ENCODE results near the gene ACE2.

ACE2 gene

GRCh38 chrX:15522464-15522863 lies 78.3 kb downstream of the ACE2 start:
- no peaks in the 10 kb centered on the region for H3K36me3 ChIP-seq
- peaks cover 12% of the 10 kb centered on the region; the same call in 1 of the 2 replicates for H4K20me1 ChIP-seq
- H3K4me2 ChIP-seq, result no peak overlapping the region
- no peak for TF ChIP-seq Cebpa-rat (IDR thresholded peaks at IDR 0.05)
- H3K27ac ChIP-seq, result no peak overlapping the region
- H3K9me3 ChIP-seq, result no peaks in the 10 kb centered on the region
- H3K27me3 ChIP-seq, result peaks cover 93% of the 10 kb centered on the region
- no peaks in the 10 kb centered on the region for H3K4me1 ChIP-seq
- H3K4me3 ChIP-seq, result no peak overlapping the region
- no peak overlapping the region for H3K9ac ChIP-seq

GRCh38 chrX:15515931-15516330 lies 84.8 kb downstream of the ACE2 start:
- H3K27me3 ChIP-seq, result peaks cover 83% of the 10 kb centered on the region
- H3K27ac ChIP-seq, result no peak overlapping the region
- no peak overlapping the region for H3K9ac ChIP-seq
- no peak for TF ChIP-seq Cebpa-rat (IDR thresholded peaks at IDR 0.05)
- H3K9me3 ChIP-seq, result no peaks in the 10 kb centered on the region
- no peaks in the 10 kb centered on the region for H3K4me1 ChIP-seq
- H3K4me3 ChIP-seq, result no peak overlapping the region
- H3K36me3 ChIP-seq, result no peaks in the 10 kb centered on the region
- H3K4me2 ChIP-seq, result no peak overlapping the region
- H4K20me1 ChIP-seq, result peaks cover 11% of the 10 kb centered on the region; the same call in 1 of the 2 replicates

- Histone ChIP-seq H3K27ac (no peak overlapping the region), H4K20me1 (peaks cover 6% of the 10 kb centered on the region; the same call in 1 of the 2 replicates), H3K9ac (no peak overlapping the region), H3K4me3 (no peak overlapping the region), H3K36me3 (no peaks in the 10 kb centered on the region), H3K4me2 (no peak overlapping the region), H3K4me1 (no peaks in the 10 kb centered on the region), H3K27me3 (peaks cover 83% of the 10 kb centered on the region), H3K9me3 (no peaks in the 10 kb centered on the region)
- no peak for TF ChIP-seq Cebpa-rat (IDR thresholded peaks at IDR 0.05)
Measured at GRCh38 chrX:15514279-15514678, 86.5 kb downstream of the ACE2 start.

- Histone ChIP-seq H3K9ac (no peak overlapping the region), H4K20me1 (peaks cover 6% of the 10 kb centered on the region; the same call in 1 of the 2 replicates), H3K36me3 (no peaks in the 10 kb centered on the region), H3K9me3 (no peaks in the 10 kb centered on the region), H3K4me3 (no peak overlapping the region), H3K27ac (no peak overlapping the region), H3K4me2 (no peak overlapping the region), H3K27me3 (peaks cover 77% of the 10 kb centered on the region), H3K4me1 (no peaks in the 10 kb centered on the region)
- no peak for TF ChIP-seq Cebpa-rat (IDR thresholded peaks at IDR 0.05)
Measured at GRCh38 chrX:15512401-15512965, 88.3 kb downstream of the ACE2 start.

- peaks cover 81% of the 10 kb centered on the region for H3K27me3 ChIP-seq
- TF ChIP-seq Cebpa-rat (IDR thresholded peaks at IDR 0.05), result no peak
- H3K4me2 ChIP-seq, result no peak overlapping the region
- no peak overlapping the region for H3K4me3 ChIP-seq
- H3K9ac ChIP-seq, result no peak overlapping the region
- peaks cover 6% of the 10 kb centered on the region; the same call in 1 of the 2 replicates for H4K20me1 ChIP-seq
- H3K4me1 ChIP-seq, result no peaks in the 10 kb centered on the region
- no peak overlapping the region for H3K27ac ChIP-seq
- no peaks in the 10 kb centered on the region for H3K36me3 ChIP-seq
- H3K9me3 ChIP-seq, result no peaks in the 10 kb centered on the region
Measured at GRCh38 chrX:15511563-15511962, 89.2 kb downstream of the ACE2 start.

All from BLaER1 (cell line).